T-helper 2 cell (primary cell): ENCODE data around the gene TM2D3.

Experiments used
- DNase-seq, 5 experiments: peaks; one replicate each; pipeline versions ENCODE4 v3.0.0 to v3.0.0-alpha.2; 2012 to 2022
- total RNA-seq, 2 donors: gene quantifications; one replicate each; lab custom pipeline; 2026; lab: John Stamatoyannopoulos, UW

TM2D3 gene, protein sequence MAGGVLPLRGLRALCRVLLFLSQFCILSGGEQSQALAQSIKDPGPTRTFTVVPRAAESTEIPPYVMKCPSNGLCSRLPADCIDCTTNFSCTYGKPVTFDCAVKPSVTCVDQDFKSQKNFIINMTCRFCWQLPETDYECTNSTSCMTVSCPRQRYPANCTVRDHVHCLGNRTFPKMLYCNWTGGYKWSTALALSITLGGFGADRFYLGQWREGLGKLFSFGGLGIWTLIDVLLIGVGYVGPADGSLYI
- total RNA-seq, result 64.2 reads per million in 2 donors

DNA sequence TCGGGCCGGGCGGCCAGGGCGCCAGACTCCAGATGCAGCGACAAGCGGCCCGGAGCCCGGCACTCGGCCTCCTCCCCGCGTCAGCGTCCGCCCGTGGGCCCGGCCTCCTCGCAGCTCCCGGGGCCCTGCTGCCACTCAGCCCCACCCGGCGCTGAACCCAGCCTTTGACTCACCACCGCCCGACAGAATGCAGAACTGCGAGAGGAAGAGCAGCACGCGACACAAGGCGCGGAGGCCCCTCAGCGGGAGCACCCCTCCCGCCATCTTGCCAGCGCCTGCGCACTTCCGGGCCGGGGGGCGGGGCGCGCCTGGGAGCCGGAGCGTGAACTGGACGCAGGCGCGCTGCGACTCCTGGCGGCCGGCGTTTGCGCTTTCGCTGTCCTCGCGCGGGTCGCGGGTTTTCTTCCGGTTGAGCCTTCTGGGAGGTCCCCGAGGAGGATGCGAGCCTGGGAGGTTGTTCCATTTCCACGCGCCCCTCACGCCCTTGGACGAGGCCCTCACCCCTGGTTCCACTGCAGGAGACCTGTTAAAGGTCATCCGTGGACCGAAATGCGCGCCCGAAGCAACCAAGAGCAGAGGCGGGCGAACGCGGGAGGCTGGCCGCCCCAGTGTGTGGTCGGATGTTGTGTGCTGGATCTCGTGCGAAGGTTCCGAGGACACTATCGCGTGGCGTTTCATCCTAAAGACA, at the start of gene TM2D3:
Gene TM2D3 (minus strand): TSS at position 284 of the 688 bp plus-strand sequence. CDS start 20 bp downstream, at position 264.
- DNase-seq, result peak; percentile 91 to 96 (median 94)

DNA sequence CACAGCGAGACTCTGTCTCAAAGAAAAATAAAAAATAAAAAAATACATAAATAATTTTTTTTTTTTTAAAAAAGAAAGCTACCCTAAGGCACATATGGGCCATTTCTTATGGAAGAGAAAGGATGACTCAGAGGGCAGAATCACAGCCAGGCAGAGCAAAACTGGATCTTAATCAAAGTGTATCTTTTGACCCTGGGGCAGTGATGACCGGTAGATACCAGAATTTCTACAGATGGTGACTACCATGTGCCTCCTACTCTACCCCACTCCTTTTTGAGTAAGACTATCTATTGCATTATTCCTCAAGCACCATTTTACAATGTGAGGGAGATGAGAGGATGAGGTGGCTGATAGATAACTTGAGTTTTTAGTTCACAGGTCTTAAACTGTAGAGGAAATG, 46.1 kb upstream of the TM2D3 start:
- no peak for DNase-seq

GRCh38 chr15:101697488-101697887, 45.3 kb upstream of the TM2D3 start:
- peak in 1 of 5 experiments; percentile 71 for DNase-seq

DNA sequence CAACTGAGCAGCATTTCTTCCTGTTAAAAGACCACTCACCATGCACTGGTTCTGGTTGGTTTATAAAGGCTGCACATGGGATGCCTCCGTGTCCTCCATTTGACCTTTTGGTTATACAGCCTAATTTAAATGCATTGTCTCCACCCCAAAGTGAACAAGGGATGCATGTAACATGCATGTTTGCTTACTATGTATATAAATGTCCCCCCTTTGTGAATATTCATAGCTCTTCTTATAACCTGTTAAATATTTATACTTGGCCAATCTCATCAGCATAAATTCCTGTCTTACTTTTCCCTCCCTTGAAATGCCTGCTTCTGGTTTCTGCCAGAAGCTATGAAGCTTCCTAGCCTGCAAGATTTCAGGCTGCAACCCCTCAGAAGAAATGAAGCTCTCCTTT, 44.6 kb upstream of the TM2D3 start:
- no peak for DNase-seq

GRCh38 chr15:101694261-101694660, 42.1 kb upstream of the TM2D3 start:
- no peak for DNase-seq

DNA sequence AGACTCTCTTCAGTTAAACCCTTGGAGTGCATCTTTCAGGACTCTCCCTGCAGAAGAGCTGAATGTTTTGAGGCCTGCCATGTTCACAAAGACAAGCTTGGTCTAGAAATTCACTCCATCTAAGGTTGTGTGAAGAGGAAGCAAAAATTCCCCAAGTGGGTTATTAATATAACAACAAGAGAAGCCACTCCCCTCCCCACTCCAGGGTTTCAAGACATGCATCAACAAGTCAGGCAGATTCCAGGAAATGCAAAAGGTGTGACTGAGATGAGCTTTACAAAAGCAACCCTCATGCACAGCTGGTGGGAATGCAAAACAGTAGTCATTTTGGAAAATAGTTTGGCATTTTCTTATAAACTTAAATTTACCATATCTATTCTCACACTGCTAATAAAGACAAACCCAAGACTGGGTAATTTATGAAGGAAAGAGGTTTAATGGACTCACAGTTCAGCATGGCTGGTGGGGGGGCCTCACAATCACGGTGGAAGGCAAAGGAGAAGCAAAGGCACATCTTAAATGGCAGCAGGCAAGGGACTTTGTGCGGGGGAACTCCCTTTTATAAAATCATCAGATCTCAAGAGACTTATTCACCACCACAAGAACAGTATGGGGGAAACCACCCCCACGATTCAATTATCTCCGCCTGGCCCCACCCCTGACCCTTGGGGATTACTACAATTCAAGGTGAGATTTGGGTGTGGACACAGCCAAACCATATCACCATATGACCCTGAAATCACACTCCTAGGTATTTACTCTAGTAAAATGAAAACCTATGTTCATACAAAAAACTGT, 40.8 kb upstream of the TM2D3 start:
- DNase-seq, result no peak

DNA sequence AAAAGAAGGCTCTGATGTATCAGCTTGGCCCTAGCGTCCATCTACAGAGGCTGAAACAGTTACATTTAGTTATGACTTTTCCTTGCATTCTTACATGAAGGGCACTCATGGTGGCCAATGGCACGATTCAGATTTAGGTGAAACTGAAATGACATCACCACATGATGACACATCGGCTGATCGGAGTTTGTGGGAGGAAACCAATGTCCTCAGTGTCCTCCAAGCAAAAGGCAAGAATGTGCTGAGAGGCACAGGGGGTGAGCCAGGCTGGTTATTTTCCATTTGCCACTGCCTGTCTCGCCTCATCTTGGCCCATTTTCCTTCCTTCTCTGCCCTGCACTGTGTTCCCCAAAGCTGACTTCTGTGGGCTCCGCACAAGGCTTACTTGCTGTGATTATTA, 37.7 kb upstream of the TM2D3 start:
- peak in 1 of 5 experiments; percentile 58 for DNase-seq

GRCh38 chr15:101686718-101687117, 34.5 kb upstream of the TM2D3 start:
- DNase-seq, result no peak

- DNase-seq, result no peak
Observed at GRCh38 chr15:101684877-101685276, 32.7 kb upstream of the TM2D3 start.

DNA sequence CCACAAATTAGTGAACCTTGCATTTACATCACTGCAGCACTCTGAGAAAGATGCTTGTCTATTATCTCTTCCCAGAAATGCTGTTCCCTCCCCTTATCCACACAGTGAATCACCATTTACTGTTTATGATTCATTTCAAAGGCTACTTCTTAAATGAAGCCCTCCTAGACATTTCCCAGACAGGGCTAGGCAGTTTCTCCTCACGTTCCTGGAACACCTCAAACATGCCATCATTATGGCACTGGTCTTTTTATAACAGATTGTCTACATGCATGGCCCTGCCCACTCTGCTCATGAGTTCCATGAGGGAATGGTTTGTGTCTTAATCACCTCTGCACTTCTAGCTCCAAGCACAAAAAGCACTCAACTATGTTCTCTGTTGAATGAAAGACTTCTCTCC, 32.2 kb upstream of the TM2D3 start:
- DNase-seq, result no peak

DNA sequence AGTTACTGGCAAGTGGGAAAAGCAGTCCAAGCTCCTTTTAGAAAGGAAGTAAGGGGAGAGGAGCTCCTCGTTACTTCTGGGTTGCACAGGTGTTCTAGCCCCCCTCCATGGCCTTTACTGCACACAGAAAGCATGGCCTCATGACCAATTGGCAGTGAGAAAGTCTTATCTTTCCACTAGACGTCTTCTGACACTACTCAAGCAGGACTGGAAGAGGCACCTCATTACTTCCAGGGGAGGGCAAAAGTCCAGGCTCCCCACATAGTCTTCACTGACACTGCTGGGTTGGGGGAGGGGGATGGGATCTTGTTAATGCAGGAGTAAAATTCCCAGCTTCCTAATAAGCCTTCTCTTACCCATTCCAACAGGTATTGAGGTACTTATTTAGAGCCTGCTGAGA, 27.6 kb upstream of the TM2D3 start:
- no peak for DNase-seq

GRCh38 chr15:101676921-101677329, 24.7 kb upstream of the TM2D3 start:
- no peak for DNase-seq

GRCh38 chr15:101675796-101676582, 23.8 kb upstream of the TM2D3 start:
- peak in 1 of 5 experiments; percentile 68 for DNase-seq

DNA sequence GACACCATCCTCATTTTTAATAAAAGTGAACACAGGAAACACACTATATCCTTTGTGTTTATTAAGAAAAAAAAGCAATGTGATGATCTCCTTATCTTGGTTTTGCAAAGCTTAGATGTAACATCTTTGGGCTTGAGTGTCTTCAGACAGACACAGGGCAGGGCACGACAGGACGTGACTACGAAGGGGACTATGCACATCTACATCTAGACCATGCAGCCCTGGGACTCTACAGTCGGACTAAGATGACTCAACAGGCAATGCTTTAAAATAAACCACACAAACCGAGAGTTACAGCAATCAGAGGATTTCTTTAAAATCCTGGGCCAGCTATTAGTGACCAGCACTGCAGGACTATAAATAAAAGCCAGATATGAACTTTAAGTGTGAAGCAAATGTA, 22.8 kb upstream of the TM2D3 start:
- peak in 1 of 5 experiments; percentile 81 for DNase-seq

DNA sequence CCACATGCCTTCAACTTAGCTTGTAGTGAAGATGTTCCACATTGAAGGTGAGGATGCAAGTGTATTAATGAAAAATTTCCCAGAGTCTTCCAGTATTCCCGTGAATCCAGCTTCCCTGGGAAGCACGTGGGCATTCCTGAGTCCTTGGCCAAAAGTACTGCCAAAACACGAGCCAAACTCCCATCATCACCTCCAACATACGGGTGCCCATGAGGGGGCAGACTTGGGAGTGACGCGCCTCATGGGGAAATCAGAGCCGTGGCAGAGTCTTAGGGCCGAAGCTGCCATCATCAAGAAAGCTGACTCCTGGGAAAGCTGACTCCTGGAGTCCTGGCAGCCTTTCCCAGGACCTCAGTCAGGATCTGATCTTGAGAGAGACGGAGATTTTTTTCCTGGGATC, 20.1 kb upstream of the TM2D3 start:
- DNase-seq, result no peak

- DNase-seq, result no peak
Observed at GRCh38 chr15:101669744-101670143, 17.6 kb upstream of the TM2D3 start.

DNA sequence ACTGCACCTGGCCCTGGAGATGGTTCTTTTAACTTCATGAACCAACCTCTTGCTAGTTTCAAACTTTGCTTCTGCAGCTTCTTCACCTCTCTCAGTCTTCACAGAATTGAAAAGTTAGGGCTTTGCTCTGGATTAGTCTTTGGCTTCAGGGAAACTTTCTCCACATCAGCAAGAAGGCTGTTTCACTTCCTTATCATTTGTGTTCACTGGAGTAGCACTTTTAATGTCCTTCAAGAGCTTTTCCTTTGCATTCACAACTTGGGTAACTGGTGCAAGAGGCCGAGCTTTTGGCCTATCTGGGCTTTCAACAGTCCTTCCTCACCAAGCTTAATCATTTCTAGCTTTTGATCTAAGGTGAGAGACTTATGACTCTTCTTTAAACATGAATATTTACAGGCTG, 15.7 kb upstream of the TM2D3 start:
- no peak for DNase-seq

DNA sequence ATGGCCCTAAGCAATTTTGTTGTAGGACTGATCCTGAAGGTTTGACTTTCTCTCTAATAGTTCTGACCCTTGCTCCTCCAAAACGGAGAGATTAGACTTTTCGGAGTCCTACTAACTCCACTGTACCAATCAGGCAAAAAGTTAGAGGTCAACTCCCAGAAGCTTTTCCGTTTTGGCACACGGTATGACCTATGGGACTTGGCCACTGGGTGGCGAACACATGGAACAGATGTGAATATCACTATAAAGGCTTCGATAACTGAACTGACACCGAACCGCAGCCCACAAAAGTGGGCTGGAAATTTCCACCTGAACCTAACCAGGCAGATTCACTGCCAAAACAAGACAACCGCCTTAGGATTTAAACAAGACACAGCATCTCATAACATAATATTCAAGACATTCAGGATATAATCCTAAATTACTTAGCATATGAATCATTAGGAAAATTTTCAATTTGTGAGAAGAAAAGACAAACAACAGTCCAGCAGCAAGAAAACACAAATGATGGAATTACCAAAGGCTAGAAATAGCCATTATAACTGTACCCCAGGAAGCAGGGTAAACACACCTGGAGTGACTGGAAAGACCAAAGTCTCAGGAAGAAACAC, 12.2 kb upstream of the TM2D3 start:
- DNase-seq, result no peak

DNA sequence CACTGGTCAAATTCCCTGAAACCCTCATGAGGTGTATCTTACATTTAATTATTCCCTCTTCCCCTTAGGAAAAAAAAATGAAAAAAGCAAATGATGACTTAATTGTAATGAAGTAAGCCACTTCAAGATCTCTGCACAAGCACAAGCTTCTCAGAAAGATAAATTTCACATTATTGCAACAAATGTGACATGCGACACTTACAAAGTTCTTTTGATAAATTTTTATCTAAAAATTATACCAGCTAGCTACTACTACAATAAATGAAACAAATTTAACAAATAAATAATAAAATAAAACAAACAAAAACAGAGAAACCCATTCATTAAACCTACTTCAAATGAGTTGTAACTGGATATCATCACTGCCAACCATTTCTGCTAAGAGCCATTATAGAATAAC, 10.0 kb upstream of the TM2D3 start:
- no peak for DNase-seq

DNA sequence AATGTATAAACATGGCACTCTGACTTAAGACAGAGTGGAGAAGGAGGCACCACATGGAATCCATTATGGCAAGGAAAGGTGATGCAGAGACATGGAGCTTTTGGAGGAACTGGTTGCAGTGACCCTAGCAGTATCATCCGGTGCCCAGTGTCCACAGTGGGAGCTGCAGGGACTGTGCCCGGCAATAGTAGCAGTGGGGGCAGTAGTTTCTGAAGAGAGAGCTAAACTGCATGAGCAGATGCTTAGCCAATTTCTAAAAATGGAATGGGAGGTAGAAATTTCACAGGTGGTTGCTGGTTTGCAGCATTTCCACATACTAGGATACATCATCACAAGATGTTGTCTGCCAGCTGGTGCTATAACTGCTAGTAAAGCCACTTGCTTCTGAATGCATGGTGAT, 7.8 kb upstream of the TM2D3 start:
- no peak for DNase-seq

DNA sequence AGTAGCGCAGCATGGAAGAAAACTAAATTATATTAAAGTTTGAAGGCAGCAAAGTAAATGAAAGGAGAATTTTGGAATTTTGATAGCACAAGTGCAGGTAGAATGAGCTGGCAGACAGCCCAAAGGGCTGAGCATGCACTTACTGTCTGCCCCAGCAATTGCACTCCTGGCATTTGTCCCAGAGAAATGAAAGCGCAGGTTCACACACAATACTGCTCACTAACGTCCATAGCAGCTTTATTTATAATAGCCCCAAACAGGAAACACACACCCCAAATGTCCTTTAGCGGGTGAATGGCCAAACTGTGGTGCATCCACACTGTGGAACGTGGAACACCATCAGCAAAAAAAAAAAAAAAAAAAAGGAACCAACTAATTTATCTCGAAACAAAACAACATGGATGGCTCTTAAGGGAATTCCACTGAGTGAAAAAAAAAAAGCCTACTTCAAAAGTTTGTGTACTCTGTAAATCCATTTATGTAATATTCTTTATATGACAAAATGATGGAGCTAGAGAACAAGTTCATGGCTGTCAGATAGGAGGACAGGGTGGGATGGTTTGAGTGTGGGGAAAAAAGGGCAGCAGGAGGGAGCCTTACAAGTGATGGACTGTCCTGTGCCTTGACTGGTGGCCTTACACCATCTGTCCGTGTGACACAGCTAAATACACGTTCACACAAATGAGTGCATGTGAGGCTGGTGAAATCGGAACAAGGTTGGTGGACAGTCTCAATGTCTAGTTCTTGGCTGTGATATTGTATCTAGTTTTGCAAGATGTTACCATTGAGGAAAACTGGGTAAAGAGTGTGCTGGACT, 6.0 kb upstream of the TM2D3 start:
- no peak for DNase-seq
